Measurements from ENCODE around the gene YJEFN3.

Gene YJEFN3

GRCh38 chr19:19498255-19498991 lies 30.3 kb upstream of the YJEFN3 start:
- no peak for DNase-seq

DNA sequence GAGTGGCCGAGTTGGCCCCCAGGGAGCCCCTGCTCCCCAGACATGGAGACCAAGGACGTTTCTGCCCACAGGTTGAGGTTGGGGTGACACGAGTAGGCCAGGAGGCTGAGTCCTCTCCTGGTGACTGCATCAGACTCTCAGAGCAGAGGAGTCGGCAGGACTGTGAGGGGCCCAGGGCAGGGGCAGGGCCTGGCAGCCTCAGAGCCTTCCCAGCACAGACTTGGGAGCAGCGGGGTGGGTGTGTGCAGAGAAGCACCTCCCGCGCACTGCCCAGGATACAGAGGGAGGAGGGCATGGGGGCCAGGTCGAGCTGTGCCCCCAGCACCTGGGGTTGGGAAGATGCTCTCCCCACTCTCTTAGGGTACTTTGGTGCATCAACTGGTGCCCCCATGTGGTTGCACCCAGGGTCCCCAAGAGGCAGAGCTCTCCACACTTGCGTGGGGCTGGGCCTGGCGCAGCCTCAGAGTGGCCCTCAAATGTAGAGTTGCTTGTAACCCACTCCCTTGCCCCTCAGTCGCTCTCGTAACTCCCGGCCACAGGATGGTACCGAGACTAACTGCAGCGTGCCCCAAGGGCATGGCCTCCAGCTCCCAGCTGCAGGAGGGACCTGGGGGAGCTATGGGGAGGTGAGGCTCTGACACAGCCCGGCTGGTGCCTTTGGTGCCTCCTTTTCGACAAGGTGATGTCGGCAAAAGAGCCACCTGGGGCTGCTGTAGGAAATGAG lies 29.3 kb upstream of the YJEFN3 start:
- DNase-seq, result no peak

DNA sequence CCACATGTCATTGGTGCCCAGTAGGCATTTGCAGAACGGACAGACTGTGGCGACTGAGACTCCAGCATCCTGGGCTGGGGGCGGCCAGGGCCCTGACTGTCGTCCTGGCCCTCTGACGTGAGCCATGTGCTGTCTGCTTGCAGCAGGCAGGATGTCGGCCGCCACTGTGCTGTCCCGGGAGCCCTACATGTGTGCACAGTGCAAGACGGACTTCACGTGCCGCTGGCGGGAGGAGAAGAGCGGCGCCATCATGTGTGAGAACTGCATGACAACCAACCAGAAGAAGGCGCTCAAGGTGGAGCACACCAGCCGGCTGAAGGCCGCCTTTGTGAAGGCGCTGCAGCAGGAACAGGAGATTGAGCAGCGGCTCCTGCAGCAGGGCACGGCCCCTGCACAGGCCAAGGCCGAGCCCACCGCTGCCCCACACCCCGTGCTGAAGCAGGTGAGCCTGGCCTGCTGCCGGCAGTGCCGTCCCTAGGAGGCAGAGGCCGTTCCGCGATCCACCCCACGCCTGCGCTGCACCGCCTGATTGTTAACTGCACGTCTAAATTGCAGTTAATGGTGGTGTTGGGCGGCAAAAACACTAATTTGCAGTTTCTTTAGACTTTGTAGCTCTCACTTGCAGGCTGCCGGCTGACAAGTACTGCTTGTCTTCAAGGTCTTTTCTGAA lies 27.6 kb upstream of the YJEFN3 start:
- DNase-seq, result no peak

DNA sequence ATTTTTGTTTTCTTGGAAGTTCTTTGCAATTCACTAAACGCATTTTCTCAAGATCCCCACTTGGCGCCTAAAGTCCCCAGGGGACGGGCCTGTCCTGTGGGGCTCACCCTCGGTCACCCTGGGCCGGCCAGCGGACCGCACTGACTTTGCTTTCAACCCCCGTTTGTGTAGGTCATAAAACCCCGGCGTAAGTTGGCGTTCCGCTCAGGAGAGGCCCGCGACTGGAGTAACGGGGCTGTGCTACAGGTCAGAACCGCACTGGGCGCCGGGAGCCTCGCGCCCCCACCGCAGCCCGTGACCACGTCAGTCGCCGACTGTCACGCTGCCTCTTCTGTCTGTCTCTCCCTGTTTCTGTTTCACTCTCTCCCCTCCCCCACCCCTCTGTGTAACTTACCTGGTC lies 26.9 kb upstream of the YJEFN3 start:
- DNase-seq, result no peak

- DNase-seq, result no peak
Observed at GRCh38 chr19:19502281-19502680, 26.4 kb upstream of the YJEFN3 start.

- DNase-seq, result no peak
Observed at GRCh38 chr19:19502808-19503602, 25.7 kb upstream of the YJEFN3 start.

- no peak for DNase-seq
Observed at GRCh38 chr19:19504754-19505668, 23.7 kb upstream of the YJEFN3 start.

GRCh38 chr19:19505669-19506326 lies 22.9 kb upstream of the YJEFN3 start:
- DNase-seq, result no peak

- DNase-seq, result no peak
Observed at GRCh38 chr19:19506592-19506991, 22.1 kb upstream of the YJEFN3 start.

- no peak for DNase-seq
Observed at GRCh38 chr19:19507354-19507753, 21.4 kb upstream of the YJEFN3 start.

GRCh38 chr19:19508217-19508616 lies 20.5 kb upstream of the YJEFN3 start:
- DNase-seq, result no peak

GRCh38 chr19:19510432-19510831 lies 18.3 kb upstream of the YJEFN3 start:
- no peak for DNase-seq

- DNase-seq, result no peak
Observed at GRCh38 chr19:19513682-19514081, 15.0 kb upstream of the YJEFN3 start.

GRCh38 chr19:19514215-19514657 lies 14.5 kb upstream of the YJEFN3 start:
- DNase-seq, result peak; percentile 86

- DNase-seq, result no peak
Observed at GRCh38 chr19:19514881-19515641, 13.7 kb upstream of the YJEFN3 start, which contains the start of gene TSSK6. TSSK6 (minus strand) TSS chr19:19515548; CDS start chr19:19515427, 121 bp downstream.

GRCh38 chr19:19515642-19516519 lies 12.8 kb upstream of the YJEFN3 start, which contains the start of gene NDUFA13:
NDUFA13 (plus strand) TSS chr19:19516225; CDS start chr19:19516239, 14 bp downstream.
- peak; percentile 94 for DNase-seq

- DNase-seq, result no peak
Observed at GRCh38 chr19:19517235-19517619, 11.5 kb upstream of the YJEFN3 start.

DNA sequence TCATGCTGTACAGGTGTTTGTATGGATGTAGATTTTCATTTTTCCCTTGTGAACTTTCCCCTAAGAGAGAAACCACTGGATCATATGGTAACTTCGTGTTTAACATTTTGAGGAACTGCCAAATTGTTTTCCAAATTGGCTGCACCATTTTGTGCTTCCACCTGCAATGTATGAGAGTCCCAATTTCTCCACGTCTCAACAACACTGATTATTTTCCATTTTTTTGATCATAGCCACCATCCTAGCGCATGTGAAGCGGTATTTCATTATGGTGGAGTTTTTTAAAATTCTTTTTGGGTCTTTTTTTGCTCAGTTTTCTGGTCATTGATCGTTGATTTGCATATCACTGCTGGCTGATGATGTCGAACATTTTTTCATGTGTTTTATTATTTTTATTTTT lies 7.7 kb upstream of the YJEFN3 start:
- DNase-seq, result no peak

- DNase-seq, result no peak
Observed at GRCh38 chr19:19523177-19523576, 5.5 kb upstream of the YJEFN3 start.

Data from left hindlimb (tissue), 1 donor.